ENCODE data around the gene MYH15. TPM values are rescaled to one million over a fixed set of nuclear protein-coding genes. Genes with fewer than 3 reads are reported as not detected.

MYH15 gene
- total RNA-seq, 1 donor from 2014 or later: 0.36 TPM

GRCh38 chr3:108524537-108524936, 14.1 kb upstream of the MYH15 start:
- Mint-ChIP-seq H3K9me3 (no peaks in the 10 kb centered on the region), H3K4me3 (no peak overlapping the region)

DNA sequence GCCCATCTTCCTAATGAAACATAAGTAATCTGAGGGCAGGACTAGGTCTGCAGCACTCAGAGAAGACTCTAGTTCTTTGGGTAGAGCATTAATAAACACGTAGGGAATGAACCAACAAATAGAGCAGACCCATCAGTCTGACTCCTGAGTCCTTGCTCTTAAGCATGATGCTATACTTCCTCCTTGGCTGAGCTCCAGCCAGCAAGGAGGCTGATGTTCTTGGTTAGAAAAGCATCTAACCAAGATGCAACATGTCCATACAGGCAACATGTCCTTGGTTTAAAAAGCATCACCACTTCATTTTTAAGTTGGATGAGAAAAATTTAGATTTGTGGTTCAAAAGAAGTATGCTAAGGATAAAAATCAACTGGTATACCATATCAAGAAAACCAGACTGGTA, 8.5 kb upstream of the MYH15 start:
- no peak for DNase-seq (ENCODE audit: low spot score in 2 of 2, unreplicated experiment in 2 of 2)
- TF ChIP-seq, protein P1, sequence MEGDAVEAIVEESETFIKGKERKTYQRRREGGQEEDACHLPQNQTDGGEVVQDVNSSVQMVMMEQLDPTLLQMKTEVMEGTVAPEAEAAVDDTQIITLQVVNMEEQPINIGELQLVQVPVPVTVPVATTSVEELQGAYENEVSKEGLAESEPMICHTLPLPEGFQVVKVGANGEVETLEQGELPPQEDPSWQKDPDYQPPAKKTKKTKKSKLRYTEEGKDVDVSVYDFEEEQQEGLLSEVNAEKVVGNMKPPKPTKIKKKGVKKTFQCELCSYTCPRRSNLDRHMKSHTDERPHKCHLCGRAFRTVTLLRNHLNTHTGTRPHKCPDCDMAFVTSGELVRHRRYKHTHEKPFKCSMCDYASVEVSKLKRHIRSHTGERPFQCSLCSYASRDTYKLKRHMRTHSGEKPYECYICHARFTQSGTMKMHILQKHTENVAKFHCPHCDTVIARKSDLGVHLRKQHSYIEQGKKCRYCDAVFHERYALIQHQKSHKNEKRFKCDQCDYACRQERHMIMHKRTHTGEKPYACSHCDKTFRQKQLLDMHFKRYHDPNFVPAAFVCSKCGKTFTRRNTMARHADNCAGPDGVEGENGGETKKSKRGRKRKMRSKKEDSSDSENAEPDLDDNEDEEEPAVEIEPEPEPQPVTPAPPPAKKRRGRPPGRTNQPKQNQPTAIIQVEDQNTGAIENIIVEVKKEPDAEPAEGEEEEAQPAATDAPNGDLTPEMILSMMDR (IDR thresholded peaks at IDR 0.05; ENCODE audit: unreplicated experiment): no peak
- no peak overlapping the region for H3K4me3 Mint-ChIP-seq

More at GRCh38 chr3:108524537-108524936, 14.1 kb upstream of the MYH15 start:
- TF ChIP-seq, protein P1 (IDR thresholded peaks at IDR 0.05; ENCODE audit: unreplicated experiment): no peak
- no peaks in the 10 kb centered on the region for H3K27me3 Mint-ChIP-seq (ENCODE audit: low read depth)
- DNase-seq (ENCODE audit: low spot score in 2 of 2, unreplicated experiment in 2 of 2): no peak
- no peaks in the 10 kb centered on the region for H3K36me3 Mint-ChIP-seq
- H3K27ac Mint-ChIP-seq: no peak overlapping the region
- no peaks in the 10 kb centered on the region for H3K4me1 Mint-ChIP-seq

GRCh38 chr3:108516881-108517280, 6.5 kb upstream of the MYH15 start:
- no peaks in the 10 kb centered on the region for H3K36me3 Mint-ChIP-seq
- no peak overlapping the region for H3K4me3 Mint-ChIP-seq
- no peak overlapping the region for H3K27ac Mint-ChIP-seq
- H3K4me1 Mint-ChIP-seq: no peaks in the 10 kb centered on the region
- no peak for DNase-seq (ENCODE audit: low spot score in 2 of 2, unreplicated experiment in 2 of 2)
- TF ChIP-seq, protein P1 (IDR thresholded peaks at IDR 0.05; ENCODE audit: unreplicated experiment): no peak
- no peaks in the 10 kb centered on the region for H3K27me3 Mint-ChIP-seq (ENCODE audit: low read depth)
- H3K9me3 Mint-ChIP-seq: no peaks in the 10 kb centered on the region

More for the DNA sequence above, 8.5 kb upstream of the MYH15 start:
- Mint-ChIP-seq H3K4me1 (no peaks in the 10 kb centered on the region), H3K27me3 (ENCODE audit: low read depth) (no peaks in the 10 kb centered on the region), H3K27ac (no peak overlapping the region), H3K9me3 (no peaks in the 10 kb centered on the region), H3K36me3 (no peaks in the 10 kb centered on the region)

DNA sequence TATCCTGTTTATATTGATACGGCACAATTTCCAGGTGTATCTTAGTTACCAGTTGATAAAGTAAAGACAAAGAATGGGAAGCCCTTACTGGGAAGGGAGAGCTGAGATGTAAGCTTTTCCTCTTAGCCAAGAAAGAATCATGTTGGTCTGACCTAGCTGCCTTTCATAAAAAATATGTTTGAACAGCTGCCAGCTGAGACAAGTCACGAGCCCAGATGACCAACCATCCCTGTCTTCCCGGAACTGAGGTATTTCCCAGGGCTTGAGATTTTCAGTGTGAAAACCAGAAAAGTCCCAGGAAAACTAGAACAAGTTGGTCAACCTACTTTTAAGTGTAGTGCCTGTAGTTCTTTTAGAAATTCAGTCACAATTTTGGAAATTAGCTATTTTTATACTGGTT, 3.6 kb upstream of the MYH15 start:
- Mint-ChIP-seq H3K36me3 (no peaks in the 10 kb centered on the region), H3K27me3 (ENCODE audit: low read depth) (no peaks in the 10 kb centered on the region), H3K9me3 (no peaks in the 10 kb centered on the region), H3K27ac (no peak overlapping the region), H3K4me3 (no peak overlapping the region), H3K4me1 (no peaks in the 10 kb centered on the region)
- no peak for DNase-seq (ENCODE audit: low spot score in 2 of 2, unreplicated experiment in 2 of 2)
- TF ChIP-seq, protein P1 (IDR thresholded peaks at IDR 0.05; ENCODE audit: unreplicated experiment): no peak

DNA sequence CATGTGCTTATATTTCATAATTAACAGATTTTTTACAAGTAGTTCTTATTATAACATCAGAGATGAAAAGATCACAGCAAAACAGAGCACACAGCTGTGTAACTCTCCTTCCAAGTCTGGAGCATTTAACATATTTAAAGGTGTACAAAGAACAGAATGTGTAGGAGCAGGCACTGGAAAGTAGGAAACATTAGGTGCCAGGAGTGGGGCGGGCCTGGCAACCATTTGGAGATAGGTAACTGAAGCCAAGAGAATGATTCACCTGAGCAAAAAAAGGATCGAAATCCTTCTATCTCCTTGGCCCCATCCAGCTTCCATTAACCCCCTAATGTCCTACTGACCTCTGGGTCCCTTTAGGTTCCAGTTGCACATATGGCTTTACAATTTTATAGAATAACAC, 2.3 kb upstream of the MYH15 start:
- no peak for DNase-seq (ENCODE audit: low spot score in 2 of 2, unreplicated experiment in 2 of 2)
- Mint-ChIP-seq H3K4me3 (no peak overlapping the region), H3K9me3 (no peaks in the 10 kb centered on the region), H3K4me1 (no peaks in the 10 kb centered on the region), H3K27ac (no peak overlapping the region), H3K27me3 (ENCODE audit: low read depth) (no peaks in the 10 kb centered on the region), H3K36me3 (no peaks in the 10 kb centered on the region)
- TF ChIP-seq, protein P1 (IDR thresholded peaks at IDR 0.05; ENCODE audit: unreplicated experiment): no peak

GRCh38 chr3:108511490-108511889, 1.1 kb upstream of the MYH15 start:
- Mint-ChIP-seq H3K4me1 (no peaks in the 10 kb centered on the region), H3K27me3 (ENCODE audit: low read depth) (no peaks in the 10 kb centered on the region), H3K36me3 (no peaks in the 10 kb centered on the region), H3K4me3 (no peak overlapping the region), H3K27ac (no peak overlapping the region), H3K9me3 (no peaks in the 10 kb centered on the region)
- TF ChIP-seq, protein P1 (IDR thresholded peaks at IDR 0.05; ENCODE audit: unreplicated experiment): no peak
- DNase-seq (ENCODE audit: low spot score in 2 of 2, unreplicated experiment in 2 of 2): no peak

Data from mesothelial cell of epicardium (in vitro differentiated cells).